ENCODE measurements around the gene BAAT. TPM values are rescaled to one million over a fixed set of nuclear protein-coding genes. Genes with fewer than 3 reads are reported as not detected.

The BAAT gene
- total RNA-seq, 3 donors from 2014 or later, result 0.14 TPM; not detected in 2

DNA sequence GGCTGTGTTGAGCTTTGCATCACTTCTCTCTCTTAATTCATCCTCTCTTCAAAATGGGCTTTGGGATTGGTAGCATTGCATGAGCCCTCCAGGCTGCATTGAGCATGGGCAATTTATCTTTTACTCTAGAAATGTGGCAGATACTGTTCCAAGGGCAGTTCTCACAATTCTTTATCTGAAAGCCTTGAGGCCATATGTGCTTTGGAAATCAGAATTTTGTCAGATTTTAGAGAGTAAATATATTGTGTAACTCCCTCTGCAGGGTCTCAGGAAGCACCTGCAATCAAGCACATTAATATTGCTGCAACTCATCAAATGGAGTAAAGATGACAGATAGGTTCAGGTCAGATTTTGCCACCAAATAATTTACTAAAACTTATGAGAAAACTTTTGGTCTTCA, 33.2 kb upstream of the BAAT start:
- Histone ChIP-seq H3K4me1 (ENCODE audit: low read depth) (no peaks in the 10 kb centered on the region), H3K36me3 (ENCODE audit: low read depth) (no peaks in the 10 kb centered on the region), H3K4me3 (no peak overlapping the region), H3K9me3 (peaks cover 31% of the 10 kb centered on the region)
- DNase-seq, result no peak
- no peak for TF ChIP-seq CTCF (IDR thresholded peaks at IDR 0.05)
- intact Hi-C loops (cut with DNase I, micrococcal nuclease), result no loop called here
- no peak for ATAC-seq

DNA sequence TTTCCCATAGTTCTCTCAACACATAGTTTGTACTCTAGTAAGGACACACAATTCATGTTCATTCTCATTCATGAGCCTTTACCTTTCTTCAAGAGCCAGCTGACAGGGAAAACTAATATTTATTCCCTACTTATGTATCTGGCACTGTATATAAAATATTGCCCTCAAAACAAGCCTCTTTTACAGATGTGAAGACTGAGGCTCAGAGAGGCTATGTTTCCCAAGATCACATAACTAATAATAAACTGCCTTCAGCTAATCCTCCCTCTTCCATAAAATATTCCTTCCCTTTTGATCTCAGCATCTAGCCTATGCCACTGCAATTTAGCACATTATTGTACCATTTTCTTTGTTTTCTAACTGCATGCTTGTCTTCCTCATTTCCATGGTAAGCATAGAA, 32.6 kb upstream of the BAAT start:
- TF ChIP-seq CTCF (IDR thresholded peaks at IDR 0.05), result no peak
- no peak for DNase-seq
- Histone ChIP-seq H3K4me1 (ENCODE audit: low read depth) (no peaks in the 10 kb centered on the region), H3K9me3 (peaks cover 36% of the 10 kb centered on the region), H3K4me3 (no peak overlapping the region), H3K36me3 (ENCODE audit: low read depth) (no peaks in the 10 kb centered on the region)
- intact Hi-C loops (cut with DNase I, micrococcal nuclease), result no loop called here
- ATAC-seq, result no peak

DNA sequence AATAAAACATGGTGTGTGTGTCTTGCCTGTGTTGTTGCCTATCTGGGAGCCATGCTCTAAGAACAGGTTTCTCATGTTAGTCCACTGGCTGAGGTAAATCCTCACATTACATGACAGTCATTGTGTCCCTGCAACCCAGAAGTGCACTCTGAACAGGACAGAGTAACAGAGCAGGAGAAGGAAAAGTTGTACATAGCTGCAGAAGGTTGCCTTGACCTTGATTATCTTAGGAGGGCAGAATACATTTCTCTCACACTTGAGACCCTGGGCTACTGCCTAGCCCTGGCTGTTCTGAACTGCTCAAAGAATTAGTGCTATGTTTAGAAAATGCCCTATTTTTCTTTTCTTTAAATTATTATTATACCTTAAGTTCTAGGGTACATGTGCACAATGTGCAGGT, 30.8 kb upstream of the BAAT start:
- no peak for ATAC-seq

GRCh38 chr9:101414839-101415238, 30.0 kb upstream of the BAAT start:
- H3K9me3 ChIP-seq, result peaks cover 60% of the 10 kb centered on the region
- DNase-seq (no peak), ATAC-seq (no peak)
- no peaks in the 10 kb centered on the region for H3K36me3 ChIP-seq (ENCODE audit: low read depth)
- intact Hi-C loops (cut with DNase I, micrococcal nuclease), result no loop called here
- H3K4me3 ChIP-seq, result no peak overlapping the region
- no peak for TF ChIP-seq CTCF (IDR thresholded peaks at IDR 0.05)
- no peaks in the 10 kb centered on the region for H3K4me1 ChIP-seq (ENCODE audit: low read depth)

More for the DNA sequence above, 30.8 kb upstream of the BAAT start:
- Histone ChIP-seq H3K9me3 (peaks cover 53% of the 10 kb centered on the region), H3K36me3 (ENCODE audit: low read depth) (no peaks in the 10 kb centered on the region), H3K4me3 (no peak overlapping the region), H3K4me1 (ENCODE audit: low read depth) (no peaks in the 10 kb centered on the region)
- DNase-seq, result no peak
- TF ChIP-seq CTCF (IDR thresholded peaks at IDR 0.05), result no peak
- intact Hi-C loops (cut with DNase I, micrococcal nuclease), result no loop called here

DNA sequence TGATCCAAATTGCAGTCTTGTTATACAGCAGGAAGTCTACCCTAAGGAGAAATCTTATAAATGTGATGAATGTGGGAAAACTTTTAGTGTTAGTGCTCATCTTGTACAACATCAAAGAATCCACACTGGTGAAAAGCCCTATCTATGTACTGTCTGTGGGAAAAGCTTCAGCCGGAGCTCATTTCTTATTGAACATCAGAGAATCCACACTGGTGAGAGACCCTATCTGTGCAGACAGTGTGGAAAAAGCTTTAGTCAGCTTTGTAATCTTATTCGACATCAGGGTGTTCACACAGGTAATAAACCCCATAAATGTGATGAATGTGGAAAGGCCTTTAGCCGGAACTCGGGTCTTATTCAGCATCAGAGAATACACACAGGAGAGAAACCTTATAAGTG, 24.3 kb upstream of the BAAT start:
- Histone ChIP-seq H3K9me3 (peaks cover 93% of the 10 kb centered on the region), H3K4me3 (no peak overlapping the region), H3K4me1 (ENCODE audit: low read depth) (no peaks in the 10 kb centered on the region), H3K36me3 (ENCODE audit: low read depth) (peaks cover 31% of the 10 kb centered on the region)
- ATAC-seq (no peak), DNase-seq (no peak)
- no peak for TF ChIP-seq CTCF (IDR thresholded peaks at IDR 0.05)
- intact Hi-C loops (cut with DNase I, micrococcal nuclease), result no loop called here

- Histone ChIP-seq H3K4me3 (no peak overlapping the region), H3K9me3 (peaks cover 89% of the 10 kb centered on the region), H3K4me1 (ENCODE audit: low read depth) (no peaks in the 10 kb centered on the region), H3K36me3 (ENCODE audit: low read depth) (peaks cover 31% of the 10 kb centered on the region)
- intact Hi-C loops (cut with DNase I, micrococcal nuclease), result no loop called here
- DNase-seq, result no peak
- no peak for TF ChIP-seq CTCF (IDR thresholded peaks at IDR 0.05)
- ATAC-seq, result no peak
Measured at GRCh38 chr9:101408374-101409078, 23.7 kb upstream of the BAAT start.
